NCI-H2107 (cell line): Measurements from ENCODE around the gene BPGM.
A peak's percentile ranks its signal among the peaks of the same experiment; 100 is the strongest.
"Not testable (repeated sequence)": the region's sequence is repeated elsewhere in the genome, so short reads cannot be mapped to it uniquely, and the experiment has no call there.

Source experiments
- DNase-seq: peaks from one replicate; lab custom pipeline; 2025; lab: John Stamatoyannopoulos, UW

Gene BPGM

GRCh38 chr7:134665045-134665444 lies 18.4 kb downstream of the BPGM start:
- not testable (repeated sequence) for DNase-seq

GRCh38 chr7:134667899-134668298 lies 21.2 kb downstream of the BPGM start:
- DNase-seq, result no peak

DNA sequence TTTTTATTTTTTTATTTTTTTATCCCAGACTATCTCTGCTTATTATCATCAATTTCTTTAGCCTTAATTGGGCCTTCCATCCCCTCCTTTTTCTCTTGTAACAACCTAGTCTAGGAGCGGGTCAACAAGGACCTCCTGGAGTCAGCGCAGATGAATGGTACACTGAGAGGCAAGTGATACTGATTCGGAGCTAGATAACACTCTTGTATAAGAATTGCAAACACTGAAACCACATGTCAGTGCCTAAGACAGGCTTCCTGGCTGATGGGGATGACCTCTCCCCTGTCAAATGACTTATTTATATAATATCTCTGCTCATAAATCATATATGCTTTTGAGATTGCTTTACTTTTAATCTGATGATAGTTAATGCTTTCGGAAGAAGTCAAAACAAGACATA lies 22.7 kb downstream of the BPGM start:
- no peak for DNase-seq

- peak; percentile 41 for DNase-seq
Measured at GRCh38 chr7:134669845-134670373, 23.3 kb downstream of the BPGM start.

- no peak for DNase-seq
Measured at GRCh38 chr7:134671609-134672008, 25.0 kb downstream of the BPGM start.

DNA sequence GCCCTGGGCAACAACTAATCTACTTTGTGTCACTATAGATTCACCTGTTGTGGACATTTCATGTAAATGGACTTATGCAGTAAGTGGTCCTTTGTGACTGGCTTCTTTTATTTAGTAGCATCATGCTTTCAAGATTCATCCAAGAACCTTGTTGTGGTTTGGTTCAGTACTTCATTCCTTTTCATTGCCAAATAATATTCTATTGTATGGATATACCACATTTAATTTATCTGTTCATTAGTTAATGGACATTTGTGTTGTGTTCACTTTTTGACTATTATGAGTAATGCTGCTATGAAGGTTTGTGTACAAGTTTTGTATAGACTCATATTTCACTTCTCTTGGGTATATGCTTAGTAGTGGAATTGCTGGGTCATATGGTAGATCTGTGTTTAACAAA lies 27.8 kb downstream of the BPGM start:
- DNase-seq, result no peak

GRCh38 chr7:134676743-134677142 lies 30.1 kb downstream of the BPGM start:
- DNase-seq, result no peak

DNA sequence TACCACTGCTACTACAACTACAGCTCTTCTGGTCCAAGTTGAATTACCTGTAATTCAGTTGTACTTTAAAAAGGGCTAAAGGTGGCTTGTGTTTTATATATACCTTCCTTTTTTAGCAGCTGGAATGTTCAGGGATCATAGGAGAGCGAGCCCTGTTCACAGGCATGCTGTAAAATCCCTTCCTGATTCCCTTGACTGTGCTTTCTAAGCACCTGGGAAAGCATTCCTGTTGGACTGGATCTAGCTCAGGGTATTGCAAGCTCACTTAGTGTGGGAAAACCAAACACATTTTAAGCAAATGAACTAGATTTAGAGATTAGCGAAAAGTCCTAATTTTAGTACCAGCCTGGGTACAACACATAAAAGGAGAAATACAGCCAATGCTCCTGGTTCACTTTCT lies 31.5 kb downstream of the BPGM start:
- no peak for DNase-seq

DNA sequence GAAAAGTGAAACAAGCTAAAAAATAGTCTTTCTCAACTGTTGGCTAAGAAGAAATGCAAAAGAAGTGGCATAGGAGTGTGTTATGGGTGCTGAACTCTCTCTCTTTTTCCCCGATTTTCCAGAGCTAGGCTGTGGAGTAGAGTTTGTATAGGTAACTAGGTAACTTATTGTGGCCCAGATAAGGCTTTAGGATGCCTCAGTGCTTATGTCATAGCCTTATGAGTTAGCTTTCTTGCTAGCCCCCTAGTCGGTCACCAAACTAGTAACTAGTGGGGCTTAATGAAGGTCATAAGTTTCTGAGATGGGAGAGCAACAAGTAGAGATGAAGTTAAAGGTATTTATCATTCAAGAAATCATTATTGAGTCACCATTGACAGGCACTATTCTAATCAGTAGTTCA lies 32.4 kb downstream of the BPGM start:
- DNase-seq, result no peak

GRCh38 chr7:134684165-134684564 lies 37.5 kb downstream of the BPGM start:
- DNase-seq, result no peak

DNA sequence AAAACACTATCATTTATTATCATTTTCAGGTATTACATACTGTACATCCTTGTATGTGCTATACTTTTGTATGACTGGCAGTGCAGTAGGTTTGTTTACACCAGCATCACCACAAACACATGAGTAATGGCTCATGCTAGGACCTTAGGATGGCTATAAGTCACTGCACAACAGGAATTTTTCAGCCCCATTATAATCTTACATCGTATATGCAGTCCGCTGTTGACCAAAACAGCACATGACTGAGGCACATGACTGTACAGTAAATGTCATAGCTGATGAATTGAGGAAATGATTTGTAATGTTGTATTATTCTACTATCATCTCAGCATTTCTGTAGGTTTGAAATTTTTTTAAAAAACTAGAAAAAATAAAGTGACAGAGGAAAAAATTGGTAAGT lies 38.6 kb downstream of the BPGM start:
- no peak for DNase-seq

- no peak for DNase-seq
Measured at GRCh38 chr7:134686786-134687185, 40.1 kb downstream of the BPGM start.

DNA sequence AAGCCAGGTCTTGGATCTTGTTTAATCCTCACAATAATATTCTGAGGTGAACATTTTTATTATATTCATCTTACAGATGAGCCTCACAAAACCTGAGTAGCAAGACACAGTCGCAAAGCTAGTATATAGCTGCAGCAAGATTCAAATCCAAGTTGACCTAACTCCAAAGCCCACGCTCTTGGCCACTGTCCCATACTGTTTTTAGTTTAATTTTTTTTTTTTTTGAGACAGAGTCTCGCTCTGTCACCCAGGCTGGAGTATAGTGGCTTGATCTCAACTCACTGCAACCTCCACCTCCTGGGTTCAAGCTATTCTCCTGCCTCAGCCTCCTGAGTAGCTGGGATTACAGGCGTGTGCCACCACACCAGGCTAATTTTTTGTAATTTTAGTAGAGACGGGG lies 42.9 kb downstream of the BPGM start:
- not testable (repeated sequence) for DNase-seq

DNA sequence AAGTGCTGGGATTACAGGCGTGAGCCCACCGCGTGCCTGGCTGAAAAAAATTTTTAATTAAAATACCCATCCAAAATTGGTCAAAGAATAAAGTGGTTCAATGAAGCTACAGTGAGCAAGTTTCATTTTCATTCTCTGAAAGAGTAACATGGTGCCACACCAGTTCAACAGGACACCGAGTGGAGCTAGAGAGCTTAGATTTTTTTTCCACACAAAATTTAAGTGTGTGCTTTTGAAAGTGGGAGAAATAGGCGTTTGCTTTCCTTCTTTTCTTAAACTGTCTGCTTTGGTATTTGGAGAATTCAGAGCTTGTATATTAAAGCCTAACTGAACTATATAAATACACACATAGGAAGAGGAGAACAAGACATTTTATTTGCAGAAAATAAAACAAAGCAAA lies 43.4 kb downstream of the BPGM start:
- no peak for DNase-seq

DNA sequence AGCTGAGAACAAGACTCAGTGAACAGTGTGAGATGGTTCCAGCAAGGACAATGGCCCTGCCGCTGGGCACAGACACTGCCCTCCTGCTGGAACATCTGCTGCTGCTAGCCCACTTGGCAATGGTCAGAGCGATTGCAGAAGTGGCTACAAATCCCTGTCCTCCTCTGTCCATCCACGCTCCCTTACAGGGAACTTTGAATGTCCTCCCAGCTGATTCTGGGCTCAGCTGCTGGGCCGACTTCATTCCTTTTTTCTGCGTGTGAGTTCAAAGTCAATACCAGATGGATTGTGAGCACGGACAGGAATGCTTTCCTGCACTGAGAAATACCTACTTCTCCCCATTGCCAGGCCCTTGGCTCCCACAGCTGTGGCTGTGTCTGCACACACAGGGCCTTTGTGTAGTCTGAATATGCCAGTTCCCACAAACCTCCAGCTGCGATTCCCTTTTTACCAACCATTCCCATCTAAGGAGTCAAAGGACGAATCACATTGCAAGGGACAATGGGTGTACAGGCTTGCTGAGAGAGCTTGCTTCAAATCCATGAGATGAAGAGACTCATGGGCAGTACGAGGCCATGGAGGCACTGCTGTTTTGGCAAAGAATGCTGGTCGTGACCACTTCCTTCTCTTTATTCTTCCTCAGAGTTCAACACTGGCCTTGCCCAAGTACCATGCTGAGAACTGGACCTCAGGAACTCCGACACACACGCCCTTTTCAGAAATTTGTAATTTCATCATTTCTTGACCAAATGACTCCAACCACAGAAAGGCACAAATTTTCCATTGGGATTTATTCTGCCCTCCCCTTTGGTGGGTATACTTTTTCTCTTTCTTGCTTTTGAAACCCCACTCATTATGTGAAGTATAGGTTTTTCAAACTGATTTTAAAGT lies 44.2 kb downstream of the BPGM start:
- no peak for DNase-seq

DNA sequence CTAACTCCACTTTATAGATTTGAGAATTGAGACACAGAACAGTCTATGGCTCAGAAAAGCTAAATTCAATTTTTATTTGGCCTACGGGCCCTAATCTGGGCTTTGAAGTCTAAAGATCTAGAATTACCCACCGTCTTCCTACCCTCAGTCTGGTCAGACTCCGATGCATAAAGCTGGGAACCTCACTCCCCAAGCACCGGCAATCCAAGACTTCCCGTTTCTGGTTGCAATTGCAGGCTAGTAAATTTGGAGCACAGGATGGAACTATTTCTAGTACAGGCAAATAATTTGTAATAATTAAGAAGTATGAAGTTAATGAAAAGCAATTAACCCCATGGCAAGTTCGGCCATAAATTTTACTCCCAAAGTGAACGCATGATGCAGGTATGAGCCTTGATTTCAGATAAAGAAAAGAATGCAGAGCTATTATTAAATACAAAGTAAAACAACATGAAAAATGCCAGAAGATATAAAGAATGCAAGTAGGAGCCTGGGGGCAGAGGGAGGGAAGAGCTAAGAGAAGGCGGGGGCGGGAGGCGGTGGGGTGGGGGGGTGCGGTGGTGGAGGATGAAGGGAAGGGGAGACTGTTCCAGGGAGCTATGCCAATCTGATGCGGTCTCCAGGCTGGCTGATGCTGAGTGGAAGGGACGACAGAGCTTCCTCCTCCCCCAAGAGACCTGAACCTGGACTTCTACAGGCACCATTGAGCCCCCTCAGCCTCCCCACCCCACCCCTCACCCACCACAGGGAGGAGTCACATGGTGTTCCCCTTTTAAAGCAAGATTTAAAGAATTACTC lies 45.1 kb downstream of the BPGM start:
- DNase-seq, result no peak

- DNase-seq, result no peak
Measured at GRCh38 chr7:134692344-134692705, 45.7 kb downstream of the BPGM start.

- no peak for DNase-seq
Measured at GRCh38 chr7:134693256-134693655, 46.6 kb downstream of the BPGM start.

DNA sequence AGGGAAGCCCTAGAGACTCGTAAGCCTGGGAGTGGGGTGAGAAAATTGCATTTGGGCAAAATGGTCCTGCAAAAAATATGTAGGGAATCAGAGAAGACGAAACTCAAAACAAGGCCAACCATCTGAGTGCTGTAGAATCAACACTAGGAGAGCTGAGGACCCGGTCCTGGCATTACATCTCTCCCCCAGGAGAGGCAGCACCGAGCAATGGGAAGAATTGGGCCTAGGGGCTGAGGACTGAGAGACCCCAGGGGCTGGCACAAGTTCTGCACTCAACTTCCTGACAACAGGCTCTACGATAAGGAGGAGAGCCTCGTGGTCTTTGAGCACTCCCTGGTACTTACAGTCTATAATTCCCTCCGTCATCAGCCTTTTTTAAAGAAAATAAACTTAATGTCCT lies 47.6 kb downstream of the BPGM start:
- DNase-seq, result no peak

DNA sequence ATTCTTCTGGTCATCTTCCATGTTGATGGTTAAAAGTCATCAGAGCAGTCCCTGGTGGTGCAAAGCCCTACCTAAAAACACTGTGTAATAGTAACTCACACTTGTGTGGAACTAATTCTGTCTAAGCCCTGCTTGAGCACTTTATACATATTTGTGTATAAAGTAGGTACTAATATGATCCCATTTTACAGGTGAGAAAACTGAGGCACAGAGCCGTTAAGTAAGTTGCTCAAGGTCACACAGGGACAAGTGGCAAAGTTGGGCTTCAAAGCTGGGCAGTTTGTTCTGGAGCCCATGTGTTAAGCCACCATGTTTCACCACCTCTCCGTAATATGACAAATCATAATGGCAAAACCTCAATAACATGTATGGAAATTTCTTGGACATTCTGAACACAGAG lies 48.1 kb downstream of the BPGM start:
- DNase-seq, result no peak

DNA sequence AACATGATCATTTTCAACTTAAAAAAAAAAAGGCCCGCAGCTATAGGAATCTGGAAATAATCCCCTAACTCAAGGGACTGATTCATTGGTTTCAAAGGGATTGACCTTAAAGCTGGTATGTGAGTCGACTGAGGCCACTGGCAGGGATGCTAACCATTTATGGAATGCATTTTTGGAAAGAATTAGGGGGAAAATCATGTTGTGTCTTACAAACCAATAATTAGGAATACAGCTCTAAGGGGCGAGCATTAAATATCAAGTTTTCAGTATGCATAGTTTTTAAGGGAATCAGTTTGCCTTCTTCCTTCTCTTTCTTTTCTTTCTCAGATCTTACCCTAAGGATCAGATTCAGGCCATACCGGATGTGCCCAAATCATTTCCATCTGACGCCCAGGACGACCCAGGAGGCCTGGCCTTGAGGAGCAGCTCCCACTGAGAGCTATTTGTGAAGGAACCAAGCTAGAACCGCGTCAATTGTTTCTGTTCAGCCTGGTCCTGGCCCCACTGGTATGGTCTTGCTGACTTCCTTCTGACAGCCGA lies 48.7 kb downstream of the BPGM start:
- DNase-seq, result no peak

GRCh38 chr7:134696261-134696660 lies 49.6 kb downstream of the BPGM start:
- no peak for DNase-seq
